IMR-90 (cell line): ENCODE data around the gene LOXL3. TPM values are rescaled to one million over a fixed set of nuclear protein-coding genes. Genes with fewer than 3 reads are reported as not detected.

Experiments used
- ATAC-seq: fragments of 200-7000 bp; cut with Tn5 transposase; 2 replicates; pipeline ENCODE4 v1.9.1; 2020; ENCODE audit warnings: low read depth, mild to moderate bottlenecking, moderate library complexity
- BruUV-seq: library from RNA; stranded (reverse); fragments of 400-500 nt; replicated peaks from 2 replicates; lab custom pipeline; 2021; lab: Mats Ljungman, UMichigan
- CTCF ChIA-PET: fragments of 300-600 bp; formaldehyde crosslinking; extraction: SDS; loops from one replicate; lab custom pipeline; 2021; ENCODE audit warnings: antibody characterized with exemption; lab: Yijun Ruan, JAX
- POLR2A ChIA-PET: fragments of 300-600 bp; sonication (Branson Sonifier 250); formaldehyde crosslinking; loops from one replicate; lab custom pipeline; 2022; ENCODE audit warnings: antibody characterized with exemption; ENCODE audit not compliant: unreplicated experiment; lab: Charles Lee
- DNase-seq: peaks from one replicate; pipeline ENCODE4 v3.0.0; 2013
- H2AFZ ChIP-seq: replicated peaks from 2 replicates; pipeline ENCODE3; 2013; ENCODE audit warnings: low read length, mild to moderate bottlenecking; ENCODE audit not compliant: poor library complexity
- H2AK5ac ChIP-seq: 2 replicates; pipeline ENCODE4 v1.6.1; 2013; ENCODE audit warnings: low read depth, low read length, inconsistent platforms
- H2AK9ac ChIP-seq: replicated peaks from 2 replicates; pipeline ENCODE3; 2013; ENCODE audit warnings: mild to moderate bottlenecking, low read depth, low read length, moderate library complexity; ENCODE audit not compliant: poor library complexity
- H2BK120ac ChIP-seq: 2 replicates; pipeline ENCODE4 v1.6.1; 2013; ENCODE audit warnings: low read depth, low read length, inconsistent platforms
- H2BK15ac ChIP-seq: 3 replicates; pipeline ENCODE4 v1.6.1; 2013; ENCODE audit warnings: low read depth, low read length, inconsistent platforms
- H2BK20ac ChIP-seq: 2 replicates; pipeline ENCODE4 v1.6.1; 2013; ENCODE audit warnings: low read depth, mild to moderate bottlenecking, inconsistent platforms, low read length, moderate library complexity
- H2BK5ac ChIP-seq: 2 replicates; pipeline ENCODE4 v1.6.1; 2013; ENCODE audit warnings: mild to moderate bottlenecking, low read depth, low read length, inconsistent platforms; ENCODE audit not compliant: poor library complexity, severe bottlenecking
- H3K14ac ChIP-seq: replicated peaks from 2 replicates; pipeline ENCODE4 v1.6.1; 2013; ENCODE audit warnings: low read depth, low read length, inconsistent platforms
- H3K18ac ChIP-seq: 2 replicates; pipeline ENCODE4 v1.6.1; 2013; ENCODE audit warnings: low read depth, low read length, control low read depth
- H3K23ac ChIP-seq: 2 replicates; pipeline ENCODE4 v1.6.1; 2013; ENCODE audit warnings: low read depth, low read length, inconsistent platforms
- H3K27ac ChIP-seq: 2 replicates; pipeline ENCODE4 v1.5.1; 2013; ENCODE audit warnings: mild to moderate bottlenecking, control low read depth, low read length; ENCODE audit not compliant: insufficient read depth
- H3K27me3 ChIP-seq: 2 replicates; pipeline ENCODE4 v1.6.1; 2013; ENCODE audit warnings: low read length; ENCODE audit not compliant: control insufficient read depth, insufficient read depth
- H3K36me3 ChIP-seq: 2 replicates; pipeline ENCODE4 v1.6.1; 2013; ENCODE audit warnings: low read length, mixed read lengths; ENCODE audit not compliant: control insufficient read depth, insufficient read depth
- H3K4ac ChIP-seq: 2 replicates; pipeline ENCODE4 v1.6.1; 2013; ENCODE audit warnings: low read depth, low read length, inconsistent platforms
- H3K4me1 ChIP-seq: 2 replicates; pipeline ENCODE4 v1.6.1; 2013; ENCODE audit warnings: low read length, mixed read lengths; ENCODE audit not compliant: control insufficient read depth, insufficient read depth
- H3K4me2 ChIP-seq: 2 replicates; pipeline ENCODE4 v1.6.1; 2013; ENCODE audit warnings: low read depth, mild to moderate bottlenecking, control low read depth, low read length, moderate library complexity
- H3K4me3 ChIP-seq: 2 replicates; pipeline ENCODE4 v1.5.1; 2013; ENCODE audit warnings: low read depth, mild to moderate bottlenecking, control low read depth, low read length, moderate library complexity; ENCODE audit not compliant: insufficient read depth
- H3K56ac ChIP-seq: 2 replicates; pipeline ENCODE4 v1.6.1; 2013; ENCODE audit warnings: low read length, inconsistent platforms; ENCODE audit not compliant: insufficient read depth; ENCODE audit errors: extremely low read depth
- H3K79me1 ChIP-seq, 2 experiments: 2 replicates each; pipeline ENCODE4 v1.6.1; 2013; ENCODE audit warnings: low read length in 2 of 2, inconsistent platforms in 1 of 2, low read depth in 1 of 2
- H3K9ac ChIP-seq: 2 replicates; pipeline ENCODE4 v1.6.1; 2013; ENCODE audit warnings: low read depth, low read length, control low read depth
- H3K9me1 ChIP-seq: 2 replicates; pipeline ENCODE4 v1.6.1; 2013; ENCODE audit warnings: low read length, inconsistent platforms; ENCODE audit not compliant: insufficient read depth
- H3K9me3 ChIP-seq: 2 replicates; pipeline ENCODE4 v1.6.1; 2013; ENCODE audit warnings: low read length; ENCODE audit not compliant: control insufficient read depth, insufficient read depth
- H4K20me1 ChIP-seq: 2 replicates; pipeline ENCODE4 v1.6.1; 2013; ENCODE audit warnings: low read length, inconsistent platforms; ENCODE audit not compliant: insufficient read depth
- H4K5ac ChIP-seq: 2 replicates; pipeline ENCODE4 v1.6.1; 2013; ENCODE audit warnings: mild to moderate bottlenecking, low read depth, low read length, control low read depth
- H4K8ac ChIP-seq, 2 experiments: 2 replicates each; pipeline ENCODE4 v1.6.1; 2013; ENCODE audit warnings: low read depth in 2 of 2, low read length in 2 of 2, control low read depth in 1 of 2, inconsistent platforms in 1 of 2
- H4K91ac ChIP-seq: 2 replicates; pipeline ENCODE4 v1.6.1; 2013; ENCODE audit warnings: low read depth, low read length, inconsistent platforms; ENCODE audit not compliant: insufficient read depth
- BHLHE40 ChIP-seq: fragments of 150-350 bp; IDR thresholded peaks from 2 replicates; pipeline ENCODE4 v1.6.1; 2016; ENCODE audit warnings: mild to moderate bottlenecking, low read depth, low read length
- CHD1 ChIP-seq: IDR thresholded peaks from 2 replicates; pipeline ENCODE4 v1.6.1; 2012; ENCODE audit warnings: low read depth, low read length, improper control_type of control experiment
- CTCF ChIP-seq: conservative IDR thresholded peaks from 2 replicates; pipeline ENCODE4 v1.5.1; 2012; ENCODE audit warnings: mild to moderate bottlenecking, low read depth, low read length, improper control_type of control experiment
- FOS ChIP-seq: fragments of 150-350 bp; IDR thresholded peaks from 2 replicates; pipeline ENCODE4 v1.6.1; 2016; ENCODE audit warnings: low read depth, low read length
- MAFK ChIP-seq: IDR thresholded peaks from 2 replicates; pipeline ENCODE4 v1.6.1; 2012; ENCODE audit warnings: low read depth, low read length, improper control_type of control experiment
- MAZ ChIP-seq: IDR thresholded peaks from 2 replicates; pipeline ENCODE4 v1.6.1; 2012; ENCODE audit warnings: low read depth, mild to moderate bottlenecking, low read length, improper control_type of control experiment, moderate library complexity, borderline replicate concordance
- MXI1 ChIP-seq: IDR thresholded peaks from 2 replicates; pipeline ENCODE4 v1.6.1; 2012; ENCODE audit warnings: low read depth, mild to moderate bottlenecking, low read length, moderate library complexity, borderline replicate concordance
- POLR2A ChIP-seq: IDR thresholded peaks from 2 replicates; pipeline ENCODE4 v1.6.1; 2012; ENCODE audit warnings: mild to moderate bottlenecking, low read depth, low read length
- RFX5 ChIP-seq: IDR thresholded peaks from 2 replicates; pipeline ENCODE4 v1.8.0; 2012; ENCODE audit warnings: low read depth, mild to moderate bottlenecking, low read length, moderate library complexity
- SMC3 ChIP-seq: fragments of 150-350 bp; IDR thresholded peaks from 2 replicates; pipeline ENCODE4 v1.6.1; 2016; ENCODE audit warnings: low read depth, mild to moderate bottlenecking, antibody characterized with exemption, low read length, moderate library complexity
- USF2 ChIP-seq: fragments of 150-350 bp; IDR thresholded peaks from 2 replicates; pipeline ENCODE4 v1.6.1; 2017; ENCODE audit warnings: mild to moderate bottlenecking, antibody characterized with exemption, low read length, low read depth
- WGBS, 2 experiments: methylation state at CpG; one replicate each; pipeline versions ENCODE4 v1.1.5 to v1.1.7; 2013; ENCODE audit warnings: missing lambda C conversion rate in 2 of 2; ENCODE audit not compliant: insufficient read length in 1 of 2; ENCODE audit errors: extremely low coverage in 2 of 2; 5-methylcytosine and 5-hydroxymethylcytosine counted together
- dilution Hi-C: fragments of 300-500 bp; cut with HindIII; formaldehyde crosslinking; loops from one replicate; pipeline ENCODE4 v1.14.3; 2018; ENCODE audit warnings: low sequenced_read_pairs; ENCODE audit not compliant: unreplicated experiment
- in situ Hi-C: fragments of 300-500 bp; cut with MboI; formaldehyde crosslinking; loops from 3 replicates; pipeline ENCODE4 v1.14.3; 2019; ENCODE audit warnings: low sequenced_read_pairs, inconsistent platforms, mixed read lengths
- intact Hi-C: fragments of 100-400 bp; cut with micrococcal nuclease; formaldehyde crosslinking; loops from 2 replicates; pipeline ENCODE4 v1.10.0; 2022
- polyA plus RNA-seq, 3 experiments: library from polyadenylated mRNA; depleted of rRNA; stranded (reverse); fragments of >200 nt; gene quantifications; 2 replicates each; pipeline ENCODE4 v1.2.3, GENCODE V29; 2012; ENCODE audit warnings: low replicate concordance in 1 of 3
- total RNA-seq: library from RNA; depleted of rRNA; stranded (reverse); fragments of >200 nt; gene quantifications from 2 replicates; pipeline ENCODE4 v1.2.3, GENCODE V29; 2012

LOXL3 gene
- total and polyA plus RNA-seq, 2 of the 4 experiments (the other 2 are of a cell fraction): 17.9 to 23.4 TPM

- ChIA-PET POLR2A (interaction anchor here (1.4 kb wide), 1 partner anchor 20 kb away, joined by 3 read pairs; the partner anchor contains the start of genes CCDC142 and TTC31), CTCF (interaction anchor here (0.9 kb wide), 1 partner anchor 82 kb away, joined by 3 read pairs; no protein-coding TSS in a partner anchor)
- Histone ChIP-seq H3K9ac (peak overlapping the region; percentile 39), H2AK9ac (peak overlapping the region; percentile 90), H3K14ac (peak overlapping the region; percentile 98), H4K20me1 (no peaks in the 10 kb centered on the region), H3K9me3 (no peaks in the 10 kb centered on the region), H3K36me3 (peaks cover 16% of the 10 kb centered on the region), H2AK5ac (peak overlapping the region; percentile 96), H2BK15ac (peak overlapping the region; percentile 66; the same call in 1 of the 3 replicates), H3K18ac (peak overlapping the region; percentile 41; the same call in 1 of the 2 replicates), H3K4ac (peak overlapping the region; percentile 94), H2AFZ (peak overlapping the region; percentile 97), H3K4me3 (peak overlapping the region; percentile 43), H4K8ac (peak overlapping the region; percentile 91 to 94), H3K23ac (peak overlapping the region; percentile 74; the same call in 1 of the 2 replicates), H3K79me1 (peaks cover 12 to 40% of the 10 kb centered on the region in 2 experiments), H3K4me1 (peaks cover 23% of the 10 kb centered on the region), H3K4me2 (peak overlapping the region; percentile 67), H3K56ac (peak overlapping the region; percentile 76; the same call in 1 of the 2 replicates), H3K9me1 (peaks cover 9% of the 10 kb centered on the region), H3K27ac (peak overlapping the region; percentile 67), H2BK120ac (peak overlapping the region; percentile 78), H2BK20ac (peak overlapping the region; percentile 43; the same call in 1 of the 2 replicates), H4K91ac (peak overlapping the region; percentile 92), H2BK5ac (peak overlapping the region; percentile 27), H3K27me3 (peaks cover 32% of the 10 kb centered on the region), H4K5ac (peak overlapping the region; percentile 87)
- in situ Hi-C loops: no loop called here
- ATAC-seq (peak; percentile 60), DNase-seq (peak; percentile 84)
- TF ChIP-seq MXI1: no peak
- TF ChIP-seq RFX5: no peak
- peak; percentile 45; the same call in 1 of the 2 replicates for TF ChIP-seq USF2
- peak; percentile 43; the same call in 1 of the 2 replicates for TF ChIP-seq POLR2A
- no peak for TF ChIP-seq CHD1
- TF ChIP-seq MAFK: no peak
- no peak for TF ChIP-seq MAZ
- TF ChIP-seq FOS: peak; percentile 65
- peak; percentile 96 for TF ChIP-seq BHLHE40
- no peak for TF ChIP-seq SMC3
- peak; percentile 20; the same call in 1 of the 2 replicates for TF ChIP-seq CTCF
- WGBS, 2 experiments: 2% methylated on average over 22 of the region's 67 CpGs; no CpG with 5 or more reads in 1 of the 2 experiments
- dilution Hi-C loops: no loop called here
- no TSS peak for BruUV-seq
- intact Hi-C loops: no loop called here
These were observed 50.8 kb downstream of the LOXL3 start for GRCh38 chr2:74502720-74503505.
